ENCODE results near the gene C19orf53.

The C19orf53 gene

GRCh38 chr19:13826652-13827235 lies 52.5 kb downstream of the C19orf53 start:
- DNase-seq (ENCODE audit: low spot score) = no peak

- no peak for DNase-seq (ENCODE audit: low spot score)
Observed at GRCh38 chr19:13827656-13828055, 53.4 kb downstream of the C19orf53 start.
